ENCODE data around the gene KRT33B. TPM values are rescaled to one million over a fixed set of nuclear protein-coding genes. Genes with fewer than 3 reads are reported as not detected.

KRT33B gene
- total RNA-seq = not detected in 3 replicates

DNA sequence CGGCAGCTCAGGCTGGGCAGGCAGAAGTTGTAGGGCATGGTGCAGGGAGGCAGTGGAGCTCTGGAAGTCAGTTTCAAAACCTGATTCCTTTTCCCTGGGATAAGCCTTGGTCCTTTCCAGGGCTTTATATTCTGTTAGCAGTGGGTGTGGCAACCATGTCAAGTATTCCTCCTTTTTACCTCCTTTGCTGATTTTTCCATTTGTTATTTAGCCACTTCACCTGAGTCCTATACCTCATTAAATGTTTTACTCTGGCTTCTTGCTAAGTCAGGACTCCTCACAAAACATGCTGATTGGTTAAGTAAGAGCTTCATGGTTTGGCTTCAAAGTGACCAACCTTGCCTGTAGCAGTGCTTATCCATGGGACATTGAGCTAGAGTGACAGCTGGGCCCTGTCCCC is at the start of gene KRT33B:
Gene KRT33B (minus strand): TSS at position 101 of the 400 bp plus-strand sequence. CDS start 63 bp downstream, at position 38.
- TF ChIP-seq, protein P1, sequence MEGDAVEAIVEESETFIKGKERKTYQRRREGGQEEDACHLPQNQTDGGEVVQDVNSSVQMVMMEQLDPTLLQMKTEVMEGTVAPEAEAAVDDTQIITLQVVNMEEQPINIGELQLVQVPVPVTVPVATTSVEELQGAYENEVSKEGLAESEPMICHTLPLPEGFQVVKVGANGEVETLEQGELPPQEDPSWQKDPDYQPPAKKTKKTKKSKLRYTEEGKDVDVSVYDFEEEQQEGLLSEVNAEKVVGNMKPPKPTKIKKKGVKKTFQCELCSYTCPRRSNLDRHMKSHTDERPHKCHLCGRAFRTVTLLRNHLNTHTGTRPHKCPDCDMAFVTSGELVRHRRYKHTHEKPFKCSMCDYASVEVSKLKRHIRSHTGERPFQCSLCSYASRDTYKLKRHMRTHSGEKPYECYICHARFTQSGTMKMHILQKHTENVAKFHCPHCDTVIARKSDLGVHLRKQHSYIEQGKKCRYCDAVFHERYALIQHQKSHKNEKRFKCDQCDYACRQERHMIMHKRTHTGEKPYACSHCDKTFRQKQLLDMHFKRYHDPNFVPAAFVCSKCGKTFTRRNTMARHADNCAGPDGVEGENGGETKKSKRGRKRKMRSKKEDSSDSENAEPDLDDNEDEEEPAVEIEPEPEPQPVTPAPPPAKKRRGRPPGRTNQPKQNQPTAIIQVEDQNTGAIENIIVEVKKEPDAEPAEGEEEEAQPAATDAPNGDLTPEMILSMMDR (IDR thresholded peaks at IDR 0.05; ENCODE audit: unreplicated experiment) = no peak
- no peaks in the 10 kb centered on the region for H3K36me3 Mint-ChIP-seq
- H3K27ac Mint-ChIP-seq = no peak within 1 kb of the TSS
- no peak for DNase-seq (ENCODE audit: low spot score in 2 of 2, unreplicated experiment in 2 of 2)
- H3K4me1 Mint-ChIP-seq = peaks cover 7% of the 10 kb centered on the region
- peaks cover 7% of the 10 kb centered on the region for H3K9me3 Mint-ChIP-seq
- no peak within 1 kb of the TSS for H3K4me3 Mint-ChIP-seq
- H3K27me3 Mint-ChIP-seq (ENCODE audit: low read depth) = no peaks in the 10 kb centered on the region

DNA sequence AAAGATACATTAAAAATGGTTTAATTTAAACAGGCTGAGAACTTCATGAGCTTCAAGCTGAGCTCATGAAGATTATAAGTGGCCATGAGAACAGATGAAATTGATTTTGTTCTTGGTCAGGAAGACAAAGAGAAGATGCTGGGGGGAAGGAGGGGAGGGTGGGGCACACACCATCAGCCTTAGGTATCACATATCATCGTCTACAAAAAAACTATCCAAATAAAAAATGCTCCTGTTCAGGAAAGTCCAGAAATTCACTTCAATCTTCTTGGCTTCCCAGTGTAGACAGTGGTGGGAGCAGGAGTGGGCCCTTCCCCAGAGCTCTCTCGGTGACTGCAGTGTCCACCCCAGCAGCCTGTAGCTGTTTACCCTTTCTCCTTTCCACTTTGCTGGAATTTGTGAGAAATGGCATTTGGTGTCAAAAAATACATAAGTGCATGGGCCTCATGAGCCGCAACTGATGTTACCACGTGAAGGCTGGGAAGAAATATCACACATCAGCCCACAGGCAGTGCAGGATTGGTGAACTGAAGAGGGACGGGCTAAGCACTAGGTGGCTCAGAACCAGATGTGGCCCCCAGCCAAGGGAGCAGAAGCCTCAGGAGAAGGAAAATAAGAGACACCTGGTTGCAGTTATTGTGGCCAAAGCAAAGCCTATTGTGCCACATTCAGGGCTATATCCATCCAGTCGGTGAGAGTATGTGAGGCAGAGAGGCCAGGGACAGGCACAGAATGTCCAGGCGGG is 48.7 kb upstream of the KRT33B start:
- TF ChIP-seq, protein P1 (IDR thresholded peaks at IDR 0.05; ENCODE audit: unreplicated experiment) = no peak
- Mint-ChIP-seq H3K27ac (peak overlapping the region; percentile 60), H3K4me3 (no peak overlapping the region), H3K4me1 (peaks cover 48% of the 10 kb centered on the region), H3K9me3 (no peaks in the 10 kb centered on the region), H3K27me3 (ENCODE audit: low read depth) (no peaks in the 10 kb centered on the region), H3K36me3 (no peaks in the 10 kb centered on the region)
- DNase-seq (ENCODE audit: low spot score in 2 of 2, unreplicated experiment in 2 of 2) = no peak

DNA sequence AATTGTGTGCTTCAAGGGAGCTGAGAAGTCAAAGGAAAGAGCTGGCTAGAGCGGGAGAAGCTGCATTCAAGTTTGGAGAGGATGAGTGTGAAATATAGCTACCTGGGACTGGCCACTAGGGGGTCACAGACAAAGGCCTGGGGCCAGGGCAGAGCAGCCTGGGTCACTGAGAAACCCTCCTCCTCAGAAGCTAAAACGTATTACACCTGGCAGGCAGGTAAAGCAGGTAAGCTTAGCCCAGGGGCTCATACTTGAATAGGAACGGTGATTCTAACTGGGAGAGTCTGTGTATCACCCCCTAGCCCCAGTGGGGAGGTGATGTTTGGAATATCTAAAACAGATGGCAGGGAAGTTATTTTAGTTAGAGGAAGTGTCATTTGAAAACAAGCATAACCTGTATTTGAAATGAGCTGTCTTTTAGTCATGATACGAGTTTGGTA is 48.0 kb upstream of the KRT33B start:
- H3K4me3 Mint-ChIP-seq = no peak overlapping the region
- H3K27ac Mint-ChIP-seq = peak overlapping the region; percentile 60
- no peaks in the 10 kb centered on the region for H3K36me3 Mint-ChIP-seq
- no peaks in the 10 kb centered on the region for H3K27me3 Mint-ChIP-seq (ENCODE audit: low read depth)
- no peak for DNase-seq (ENCODE audit: low spot score in 2 of 2, unreplicated experiment in 2 of 2)
- no peaks in the 10 kb centered on the region for H3K9me3 Mint-ChIP-seq
- TF ChIP-seq, protein P1 (IDR thresholded peaks at IDR 0.05; ENCODE audit: unreplicated experiment) = peak; percentile 38
- H3K4me1 Mint-ChIP-seq = peaks cover 53% of the 10 kb centered on the region

DNA sequence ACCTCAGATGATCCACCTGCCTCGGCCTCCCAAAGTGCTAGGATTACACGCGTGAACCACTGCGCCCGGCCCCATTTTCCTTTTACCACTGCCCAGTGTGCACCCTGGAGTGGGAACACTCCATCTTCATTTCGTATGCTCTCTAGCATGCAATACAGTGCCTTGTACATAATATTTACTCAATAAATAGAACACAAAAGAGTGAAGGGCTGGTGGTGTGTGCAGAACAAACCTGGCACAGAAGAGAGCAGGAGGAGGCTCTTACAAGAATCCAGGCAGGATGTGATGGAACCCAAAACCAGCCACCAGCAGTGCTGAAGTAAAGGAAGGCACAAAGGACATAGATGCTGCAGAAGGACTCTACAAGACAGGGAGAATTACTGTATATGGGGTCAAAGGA is 47.5 kb upstream of the KRT33B start:
- Mint-ChIP-seq H3K9me3 (no peaks in the 10 kb centered on the region), H3K4me3 (no peak overlapping the region), H3K4me1 (peaks cover 53% of the 10 kb centered on the region), H3K27ac (no peak overlapping the region), H3K36me3 (no peaks in the 10 kb centered on the region), H3K27me3 (ENCODE audit: low read depth) (no peaks in the 10 kb centered on the region)
- DNase-seq (ENCODE audit: low spot score in 2 of 2, unreplicated experiment in 2 of 2) = no peak
- TF ChIP-seq, protein P1 (IDR thresholded peaks at IDR 0.05; ENCODE audit: unreplicated experiment) = no peak

DNA sequence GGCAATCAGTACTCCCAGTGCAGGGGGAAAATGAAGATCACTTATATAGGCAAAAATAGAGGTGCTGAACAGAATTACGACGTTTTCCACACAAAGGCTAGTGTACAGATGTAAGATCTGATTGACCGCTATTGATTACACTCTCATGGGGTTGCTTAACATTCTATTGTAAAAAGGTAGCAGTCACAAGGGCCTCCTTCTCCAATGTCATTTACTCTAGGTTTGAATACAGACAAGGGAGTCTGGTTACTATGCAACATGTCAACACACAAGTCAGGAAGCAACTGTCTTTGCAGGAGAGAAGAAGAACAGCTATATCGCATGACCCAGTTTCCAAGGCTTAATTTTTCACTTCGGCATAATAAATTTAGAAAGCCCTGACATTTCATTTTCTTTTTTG is 46.9 kb upstream of the KRT33B start:
- peak overlapping the region; percentile 35 for H3K27ac Mint-ChIP-seq
- TF ChIP-seq, protein P1 (IDR thresholded peaks at IDR 0.05; ENCODE audit: unreplicated experiment) = no peak
- H3K36me3 Mint-ChIP-seq = no peaks in the 10 kb centered on the region
- H3K9me3 Mint-ChIP-seq = no peaks in the 10 kb centered on the region
- DNase-seq (ENCODE audit: low spot score in 2 of 2, unreplicated experiment in 2 of 2) = no peak
- H3K27me3 Mint-ChIP-seq (ENCODE audit: low read depth) = no peaks in the 10 kb centered on the region
- H3K4me1 Mint-ChIP-seq = peaks cover 48% of the 10 kb centered on the region
- H3K4me3 Mint-ChIP-seq = no peak overlapping the region

All from mesothelial cell of epicardium (in vitro differentiated cells).